NT2/D1 (cell line): Measurements from ENCODE around the gene ANO7.

Source experiments
- SUZ12 ChIP-seq: IDR thresholded peaks from 2 replicates; pipeline ENCODE4 v1.6.1; 2011; ENCODE audit not compliant: insufficient read length, insufficient read depth; ENCODE audit errors: extremely low read depth
- YY1 ChIP-seq: IDR thresholded peaks from 2 replicates; pipeline ENCODE4 v1.6.1; 2011; ENCODE audit not compliant: insufficient read length, insufficient read depth
- ZNF274 ChIP-seq: IDR thresholded peaks from 2 replicates; pipeline ENCODE4 v1.6.1; 2011; ENCODE audit warnings: mild to moderate bottlenecking, low read depth, low read length

DNA sequence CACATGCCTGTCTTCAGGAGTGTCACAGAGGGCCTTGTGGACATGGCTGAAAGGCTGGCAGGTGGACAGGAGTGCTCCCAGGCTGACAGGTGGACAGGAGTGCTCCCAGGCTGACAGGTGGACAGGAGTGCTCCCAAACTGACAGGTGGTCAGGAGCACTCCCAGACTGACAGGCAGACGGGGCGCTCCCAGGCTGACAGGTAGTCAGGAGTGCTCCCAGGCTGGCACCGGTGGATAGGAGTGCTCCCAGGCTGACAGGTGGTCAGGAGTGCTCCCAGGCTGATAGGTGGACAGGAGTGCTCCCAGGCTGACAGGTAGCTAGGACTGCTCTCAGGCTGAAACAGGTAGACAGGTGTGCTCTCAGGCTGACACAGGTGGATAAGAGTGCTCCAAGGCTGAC, 16.6 kb downstream of the ANO7 start:
- TF ChIP-seq SUZ12 (no peak), ZNF274 (no peak), YY1 (no peak)
